PC-9 (cell line): Measurements from ENCODE around the gene ASCC1.

ENCODE experiments used
- CTCF ChIP-seq: fragments of 200-600 bp; sonication (generic); conservative IDR thresholded peaks from 2 replicates; pipeline ENCODE4 v1.6.1; 2017; ENCODE audit warnings: mixed run types, antibody characterized with exemption, mild to moderate bottlenecking, moderate library complexity
- EZH2 ChIP-seq: fragments of 200-600 bp; sonication (generic); IDR thresholded peaks from 2 replicates; pipeline ENCODE4 v1.8.0; 2017; ENCODE audit warnings: antibody characterized with exemption, low read depth

DNA sequence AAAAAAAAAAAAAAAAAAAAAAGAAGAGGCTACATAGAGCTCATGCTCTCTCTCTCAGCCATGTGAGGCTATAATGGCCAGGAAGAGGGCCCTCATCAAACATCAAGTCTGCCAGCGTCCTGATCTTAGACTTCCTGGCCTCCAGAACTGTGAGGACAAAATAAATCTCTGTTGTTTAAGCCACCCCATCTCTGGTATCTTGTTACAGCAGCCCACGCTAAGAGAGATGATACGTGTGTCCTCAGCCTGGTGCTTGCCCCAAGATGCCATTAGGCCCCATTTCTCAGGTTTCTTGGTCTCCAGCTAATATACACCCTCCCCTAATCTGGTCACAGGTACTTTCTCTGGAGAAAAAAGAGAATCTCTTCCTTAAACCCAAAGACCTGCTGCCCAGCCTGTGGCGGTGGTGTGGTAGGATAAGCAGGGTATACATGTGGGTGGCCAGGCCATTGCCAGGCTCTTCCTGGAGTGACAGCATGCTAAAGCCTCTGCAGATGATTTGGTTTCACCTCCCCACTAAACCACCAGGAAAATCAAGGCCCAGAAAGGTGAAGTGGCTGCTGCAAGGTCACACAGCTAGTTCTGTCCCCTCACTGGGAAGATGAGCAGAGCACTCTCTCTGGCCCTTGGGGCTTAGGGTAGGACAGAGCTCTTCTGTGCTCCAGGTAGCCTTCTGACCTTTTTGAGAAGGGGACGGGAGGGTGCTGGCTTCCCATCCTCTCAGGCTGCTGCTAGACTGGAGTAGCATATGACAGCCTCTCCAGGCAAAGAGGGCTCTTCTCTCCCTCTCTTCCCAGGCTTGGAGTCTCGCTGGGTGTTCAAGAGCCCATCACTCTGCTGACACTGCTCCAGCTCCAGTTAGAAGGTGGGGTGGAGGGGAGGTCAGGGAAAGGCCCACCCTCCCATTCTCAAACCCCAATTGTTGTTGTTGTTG lies 133.0 kb downstream of the ASCC1 start:
- TF ChIP-seq EZH2 (no peak), CTCF (no peak)
